Left colon (tissue), 2 donors: ENCODE results near the gene VRK3. TPM values are rescaled to one million over a fixed set of nuclear protein-coding genes. Genes with fewer than 3 reads are reported as not detected.

Source experiments
- ATAC-seq: fragments of 200-7000 bp; cut with Tn5 transposase; one replicate; pipeline ENCODE4 v1.9.1; 2020; ENCODE audit warnings: mild to moderate bottlenecking, moderate library complexity
- DNase-seq, 2 donors: peaks; one replicate each; pipeline ENCODE4 v3.0.0-alpha.2; 2020
- intact Hi-C, 2 donors: fragments of 100-400 bp; cut with DNase I in 1 of 2; cut with micrococcal nuclease in 1 of 2; formaldehyde crosslinking; loops; one replicate each; pipeline versions ENCODE4 v1.11.2 to v1.14.0; 2022; cut with DNase I, micrococcal nuclease
- total RNA-seq, 2 donors: library from RNA; stranded (reverse); fragmentation: NEBNext Ultra II Directional; extraction: Animal tissue kit (Norgen Biotek cat#: 25700); gene quantifications; one replicate each; pipeline ENCODE4 v1.2.1, GENCODE V29; 2021
- donor health status: DM: no; HTN: no; CAD: no.
- donor health status: DM: yes; HTN: yes; CAD: no.

The VRK3 gene
- total RNA-seq, 2 donors from 2014 or later, result 48.2 to 55.3 TPM

- no peak for DNase-seq
- intact Hi-C loops, result no loop called here
- ATAC-seq, result peak; percentile 97
Measured at GRCh38 chr19:50039968-50040367, 14.8 kb upstream of the VRK3 start.

GRCh38 chr19:50036908-50037307 is 11.7 kb upstream of the VRK3 start:
- DNase-seq (no peak), ATAC-seq (no peak)
- intact Hi-C loops, result no loop called here

GRCh38 chr19:50030937-50031336 is 5.8 kb upstream of the VRK3 start:
- intact Hi-C loops, result no loop called here
- DNase-seq (no peak), ATAC-seq (no peak)

- DNase-seq (no peak), ATAC-seq (no peak)
- intact Hi-C loops, result no loop called here
Measured at GRCh38 chr19:50030225-50030624, 5.1 kb upstream of the VRK3 start.

- intact Hi-C loops, result no loop called here
- ATAC-seq (no peak), DNase-seq (no peak)
Measured at GRCh38 chr19:50026550-50026906, 1.4 kb upstream of the VRK3 start.

- ATAC-seq (peak; percentile 81), DNase-seq (peak; percentile 95)
- intact Hi-C loops, result no loop called here
Measured at GRCh38 chr19:50025794-50026549, 800 bp upstream of the VRK3 start, which contains the start of gene ZNF473. Gene ZNF473 (plus strand): TSS chr19:50026005. CDS start chr19:50031083, 5,078 bp downstream.

- peak; percentile 44 for ATAC-seq
- no peak for DNase-seq
- intact Hi-C loops, result no loop called here
Measured at GRCh38 chr19:50024719-50025021, 502 bp downstream of the VRK3 start.

GRCh38 chr19:50022823-50023222 is 2.3 kb downstream of the VRK3 start:
- intact Hi-C loops, result no loop called here
- DNase-seq, result no peak
- no peak for ATAC-seq

- no peak for DNase-seq
- intact Hi-C loops, result no loop called here
- no peak for ATAC-seq
Measured at GRCh38 chr19:50020481-50020880, 4.7 kb downstream of the VRK3 start.

- intact Hi-C loops, result no loop called here
- DNase-seq (no peak), ATAC-seq (no peak)
Measured at GRCh38 chr19:50016225-50016807, 8.9 kb downstream of the VRK3 start.

- ATAC-seq, result peak; percentile 58
- intact Hi-C loops, result no loop called here
- DNase-seq, result peak in 1 of 2 donors; percentile 54
Measured at GRCh38 chr19:50008532-50008931, 16.6 kb downstream of the VRK3 start.

- intact Hi-C loops, result no loop called here
- DNase-seq (no peak), ATAC-seq (no peak)
Measured at GRCh38 chr19:50007947-50008346, 17.2 kb downstream of the VRK3 start.

GRCh38 chr19:50007170-50007569 is 18.0 kb downstream of the VRK3 start:
- DNase-seq (no peak), ATAC-seq (peak; percentile 35)
- intact Hi-C loops, result no loop called here

- DNase-seq (no peak), ATAC-seq (no peak)
- intact Hi-C loops, result no loop called here
Measured at GRCh38 chr19:50005428-50005827, 19.7 kb downstream of the VRK3 start.

GRCh38 chr19:50003810-50004419 is 21.3 kb downstream of the VRK3 start:
- intact Hi-C loops, result no loop called here
- peak; percentile 36 for ATAC-seq

GRCh38 chr19:50003254-50003788 is 21.9 kb downstream of the VRK3 start:
- intact Hi-C loops, result no loop called here
- no peak for ATAC-seq

More at GRCh38 chr19:50003810-50004419, 21.3 kb downstream of the VRK3 start:
- DNase-seq, result no peak

GRCh38 chr19:50002386-50002960 is 22.7 kb downstream of the VRK3 start:
- ATAC-seq (no peak), DNase-seq (no peak)
- intact Hi-C loops, result no loop called here

More at GRCh38 chr19:50003254-50003788, 21.9 kb downstream of the VRK3 start:
- no peak for DNase-seq

GRCh38 chr19:50001775-50002174 is 23.4 kb downstream of the VRK3 start:
- ATAC-seq (no peak), DNase-seq (no peak)
- intact Hi-C loops, result no loop called here

GRCh38 chr19:50000841-50001557 is 24.2 kb downstream of the VRK3 start:
- ATAC-seq, result no peak
- DNase-seq, result no peak
- intact Hi-C loops, result no loop called here
